Measurements from ENCODE around the gene SNRK. TPM values are rescaled to one million over a fixed set of nuclear protein-coding genes. Genes with fewer than 3 reads are reported as not detected.

SNRK gene
- total and polyA plus RNA-seq, 2 donors (not counting 3 experiments of a cell fraction or from before 2014, with no cell fraction given): 43.3 to 99.9 TPM

DNA sequence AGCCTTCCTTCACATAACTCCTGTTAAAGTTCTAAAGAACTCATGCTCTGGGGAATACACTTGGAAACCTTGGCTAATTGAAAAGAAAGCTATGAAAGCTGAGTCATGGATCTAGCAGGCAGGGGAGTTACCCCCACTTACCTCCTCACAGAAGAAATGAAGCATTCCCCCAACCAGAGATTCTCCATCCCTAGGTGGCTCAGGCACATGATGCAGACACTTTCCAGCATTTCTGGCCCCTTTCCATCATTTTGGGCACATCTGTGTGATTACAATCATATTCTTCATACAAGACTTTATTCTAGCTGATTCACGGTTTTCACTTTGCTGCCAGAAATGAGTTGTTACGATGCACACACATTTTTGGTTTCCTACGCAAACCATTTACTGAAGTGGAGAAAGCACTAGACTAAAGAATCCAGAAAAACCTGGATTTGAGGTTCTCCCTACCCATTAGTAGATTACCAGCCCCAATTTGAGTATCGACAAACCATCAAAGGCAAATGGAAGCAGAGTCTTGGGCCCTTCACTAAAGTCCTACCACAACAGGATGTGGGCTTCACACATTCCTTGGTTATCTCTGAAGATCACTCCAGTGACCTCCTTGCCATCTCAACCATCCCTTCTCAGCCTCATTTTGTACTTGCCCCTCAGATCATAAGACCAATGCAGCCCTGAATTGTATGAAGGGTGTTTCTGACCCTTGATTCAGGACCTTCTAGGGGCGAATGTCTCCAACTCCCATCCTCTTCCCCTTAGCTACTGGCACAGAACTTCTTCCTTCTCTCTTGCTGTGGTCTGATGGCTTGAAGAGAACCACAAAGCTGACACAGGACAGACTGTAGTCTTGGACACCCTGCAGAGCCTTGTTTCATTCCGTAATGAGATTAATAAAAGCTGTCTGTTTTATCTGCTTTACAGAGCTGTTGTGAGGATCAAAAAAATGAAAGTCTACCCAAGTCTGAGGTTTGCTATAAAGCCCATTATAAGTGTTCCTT lies 42.5 kb upstream of the SNRK start:
- H3K9me3 ChIP-seq (replicated peaks; ENCODE audit: control insufficient read depth, insufficient read depth, low read length): no peaks in the 10 kb centered on the region
- no peak overlapping the region for H3K27ac ChIP-seq (ENCODE audit: insufficient read depth, low read depth, low read length)
- TF ChIP-seq, protein P1, sequence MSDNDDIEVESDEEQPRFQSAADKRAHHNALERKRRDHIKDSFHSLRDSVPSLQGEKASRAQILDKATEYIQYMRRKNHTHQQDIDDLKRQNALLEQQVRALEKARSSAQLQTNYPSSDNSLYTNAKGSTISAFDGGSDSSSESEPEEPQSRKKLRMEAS (IDR thresholded peaks at IDR 0.05; ENCODE audit: insufficient read depth, insufficient read length): no peak
- TF ChIP-seq FOS (IDR thresholded peaks at IDR 0.05; ENCODE audit: borderline replicate concordance, insufficient read depth, low read length) (no peak), MYC (IDR thresholded peaks at IDR 0.05; ENCODE audit: low read depth, low read length) (no peak), EZH2 (IDR thresholded peaks at IDR 0.05; ENCODE audit: borderline replicate concordance, low read depth, low read length, severe bottlenecking) (no peak), JUN (IDR thresholded peaks at IDR 0.05; ENCODE audit: borderline replicate concordance, insufficient read depth, insufficient read length, low read depth) (no peak), POLR2A (IDR thresholded peaks at IDR 0.05; ENCODE audit: low read depth, low read length) (no peak), POLR2AphosphoS5 (IDR thresholded peaks at IDR 0.05; ENCODE audit: insufficient read depth, low read depth, low read length) (no peak)
- TF ChIP-seq, protein P2, sequence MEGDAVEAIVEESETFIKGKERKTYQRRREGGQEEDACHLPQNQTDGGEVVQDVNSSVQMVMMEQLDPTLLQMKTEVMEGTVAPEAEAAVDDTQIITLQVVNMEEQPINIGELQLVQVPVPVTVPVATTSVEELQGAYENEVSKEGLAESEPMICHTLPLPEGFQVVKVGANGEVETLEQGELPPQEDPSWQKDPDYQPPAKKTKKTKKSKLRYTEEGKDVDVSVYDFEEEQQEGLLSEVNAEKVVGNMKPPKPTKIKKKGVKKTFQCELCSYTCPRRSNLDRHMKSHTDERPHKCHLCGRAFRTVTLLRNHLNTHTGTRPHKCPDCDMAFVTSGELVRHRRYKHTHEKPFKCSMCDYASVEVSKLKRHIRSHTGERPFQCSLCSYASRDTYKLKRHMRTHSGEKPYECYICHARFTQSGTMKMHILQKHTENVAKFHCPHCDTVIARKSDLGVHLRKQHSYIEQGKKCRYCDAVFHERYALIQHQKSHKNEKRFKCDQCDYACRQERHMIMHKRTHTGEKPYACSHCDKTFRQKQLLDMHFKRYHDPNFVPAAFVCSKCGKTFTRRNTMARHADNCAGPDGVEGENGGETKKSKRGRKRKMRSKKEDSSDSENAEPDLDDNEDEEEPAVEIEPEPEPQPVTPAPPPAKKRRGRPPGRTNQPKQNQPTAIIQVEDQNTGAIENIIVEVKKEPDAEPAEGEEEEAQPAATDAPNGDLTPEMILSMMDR (IDR thresholded peaks at IDR 0.05; ENCODE audit: extremely low read depth in 1 of 2, insufficient read depth in 1 of 2, low read depth in 1 of 2, low read length in 2 of 2): no peak
- H3K4me2 ChIP-seq (ENCODE audit: insufficient read depth, low read length): no peak overlapping the region
- dilution Hi-C loops (cut with MboI; ENCODE audit: extremely low pct_ligation_motif_present, low sequenced_read_pairs): no loop called here
- H4K20me1 ChIP-seq (replicated peaks; ENCODE audit: control insufficient read depth, extremely low read depth, insufficient read depth, low read length): no peaks in the 10 kb centered on the region
- H3K4me3 ChIP-seq (replicated peaks in 1 of 3; ENCODE audit: insufficient read depth in 1 of 3, low read depth in 1 of 3, low read length in 3 of 3): no peak overlapping the region
- peaks cover 43% of the 10 kb centered on the region for H3K4me1 ChIP-seq (ENCODE audit: control insufficient read depth, extremely low read depth, insufficient read depth, low read length)
- DNase-seq (ENCODE audit: low read depth, low spot score) (no peak), FAIRE-seq (no peak)
- no TSS peak for BruUV-seq (replicated peaks)
- H3K36me3 ChIP-seq (ENCODE audit: control insufficient read depth in 2 of 2, extremely low read depth in 1 of 2, insufficient read depth in 2 of 2, low read length in 2 of 2): no peaks in the 10 kb centered on the region
- H3K9ac ChIP-seq (replicated peaks; ENCODE audit: extremely low read depth, insufficient read depth, low read length): no peak overlapping the region
- no peaks in the 10 kb centered on the region for H3K9me1 ChIP-seq (replicated peaks; ENCODE audit: control insufficient read depth, extremely low read depth, insufficient read depth, low read length)
- no peaks in the 10 kb centered on the region for H3K27me3 ChIP-seq (ENCODE audit: control insufficient read depth in 2 of 2, insufficient read depth in 2 of 2, low read length in 2 of 2)
- H3K79me2 ChIP-seq (ENCODE audit: control insufficient read depth, insufficient read depth, low read length): no peaks in the 10 kb centered on the region
- CTCF ChIA-PET: interaction anchor here (0.8 to 2.2 kb wide), 5 partner anchors 20 to 259 kb away, joined by 3 to 13 read pairs (median 3); no protein-coding TSS in a partner anchor
- POLR2A ChIA-PET: no interaction called here
- intact Hi-C loops (cut with micrococcal nuclease): no loop called here
- no peak overlapping the region for H2AFZ ChIP-seq (ENCODE audit: low read depth, low read length)

Data from endothelial cell of umbilical vein (primary cell).